Measurements from ENCODE around the gene SRR. TPM values are rescaled to one million over a fixed set of nuclear protein-coding genes. Genes with fewer than 3 reads are reported as not detected.

Gene SRR
- total RNA-seq, 4 donors from 2014 or later: 5.6 to 29.2 (median 13.4) TPM

GRCh38 chr17:2295575-2295974, 8.2 kb upstream of the SRR start:
- Histone ChIP-seq H3K27ac (no peak overlapping the region), H3K27me3 (no peaks in the 10 kb centered on the region), H3K4me1 (no peaks in the 10 kb centered on the region), H3K36me3 (no peaks in the 10 kb centered on the region), H3K4me3 (no peak overlapping the region), H3K9me3 (no peaks in the 10 kb centered on the region)
- intact Hi-C loops (cut with DNase I; ENCODE audit: low total_unique reads): no loop called here
- TF ChIP-seq CTCF (IDR thresholded peaks at IDR 0.05) (no peak), POLR2A (IDR thresholded peaks at IDR 0.05) (no peak)
- DNase-seq: no peak

- Histone ChIP-seq H3K4me3 (no peak overlapping the region), H3K27ac (no peak overlapping the region), H3K4me1 (peaks cover 0 to 5% of the 10 kb centered on the region in 2 donors), H3K36me3 (no peaks in the 10 kb centered on the region), H3K9me3 (no peaks in the 10 kb centered on the region), H3K27me3 (no peaks in the 10 kb centered on the region)
- no peak for DNase-seq
- TF ChIP-seq POLR2A (IDR thresholded peaks at IDR 0.05) (no peak), CTCF (IDR thresholded peaks at IDR 0.05) (no peak)
- intact Hi-C loops (cut with DNase I; ENCODE audit: low total_unique reads): no loop called here
Observed at GRCh38 chr17:2297023-2297422, 6.7 kb upstream of the SRR start.

GRCh38 chr17:2299136-2299535, 4.6 kb upstream of the SRR start:
- H3K27ac ChIP-seq: no peak overlapping the region
- H3K9me3 ChIP-seq: no peaks in the 10 kb centered on the region
- no peak for DNase-seq
- intact Hi-C loops (cut with DNase I; ENCODE audit: low total_unique reads): no loop called here
- H3K4me3 ChIP-seq: no peak overlapping the region
- no peaks in the 10 kb centered on the region for H3K27me3 ChIP-seq
- H3K4me1 ChIP-seq: peaks cover 0 to 10% of the 10 kb centered on the region in 2 donors
- H3K36me3 ChIP-seq: no peaks in the 10 kb centered on the region
- no peak for TF ChIP-seq POLR2A (IDR thresholded peaks at IDR 0.05)
- TF ChIP-seq CTCF (IDR thresholded peaks at IDR 0.05): no peak

- no peaks in the 10 kb centered on the region for H3K9me3 ChIP-seq
- no peak for TF ChIP-seq CTCF (IDR thresholded peaks at IDR 0.05)
- TF ChIP-seq POLR2A (IDR thresholded peaks at IDR 0.05): no peak
- peaks cover 0 to 10% of the 10 kb centered on the region in 2 donors for H3K4me1 ChIP-seq
- intact Hi-C loops (cut with DNase I; ENCODE audit: low total_unique reads): no loop called here
- no peak overlapping the region for H3K27ac ChIP-seq
- no peaks in the 10 kb centered on the region for H3K36me3 ChIP-seq
- DNase-seq: no peak
- no peaks in the 10 kb centered on the region for H3K27me3 ChIP-seq
- no peak overlapping the region for H3K4me3 ChIP-seq
Observed at GRCh38 chr17:2299756-2300155, 4.0 kb upstream of the SRR start.

- no peaks in the 10 kb centered on the region for H3K27me3 ChIP-seq
- no peaks in the 10 kb centered on the region for H3K36me3 ChIP-seq
- intact Hi-C loops (cut with DNase I; ENCODE audit: low total_unique reads): no loop called here
- TF ChIP-seq POLR2A (IDR thresholded peaks at IDR 0.05): no peak
- TF ChIP-seq CTCF (IDR thresholded peaks at IDR 0.05): no peak
- H3K27ac ChIP-seq: peak overlapping the region; percentile 91 to 94
- peaks cover 0 to 10% of the 10 kb centered on the region in 2 donors for H3K4me1 ChIP-seq
- no peak for DNase-seq
- H3K4me3 ChIP-seq: peak overlapping the region; percentile 81 to 88
- H3K9me3 ChIP-seq: no peaks in the 10 kb centered on the region
Observed at GRCh38 chr17:2302778-2303203, 959 bp upstream of the SRR start.
